Stimulated activated CD4-positive, alpha-beta T cell treated with anti-CD3 and anti-CD28 coated beads, Interleukin-1b, Interleukin-23, amount 100 ng/mL, for 4 hours (primary cell): Measurements from ENCODE around the gene CYYR1.
"Not testable (repeated sequence)": the region's sequence is repeated elsewhere in the genome, so short reads cannot be mapped to it uniquely, and the experiment has no call there.

Experiments
- DNase-seq, 2 donors: peaks; one replicate each; pipeline ENCODE4 v3.0.0-alpha.2; 2020; ENCODE audit warnings: low read depth in 2 of 2

Gene CYYR1

GRCh38 chr21:26489781-26490180 is 83.3 kb downstream of the CYYR1 start:
- DNase-seq: no peak

DNA sequence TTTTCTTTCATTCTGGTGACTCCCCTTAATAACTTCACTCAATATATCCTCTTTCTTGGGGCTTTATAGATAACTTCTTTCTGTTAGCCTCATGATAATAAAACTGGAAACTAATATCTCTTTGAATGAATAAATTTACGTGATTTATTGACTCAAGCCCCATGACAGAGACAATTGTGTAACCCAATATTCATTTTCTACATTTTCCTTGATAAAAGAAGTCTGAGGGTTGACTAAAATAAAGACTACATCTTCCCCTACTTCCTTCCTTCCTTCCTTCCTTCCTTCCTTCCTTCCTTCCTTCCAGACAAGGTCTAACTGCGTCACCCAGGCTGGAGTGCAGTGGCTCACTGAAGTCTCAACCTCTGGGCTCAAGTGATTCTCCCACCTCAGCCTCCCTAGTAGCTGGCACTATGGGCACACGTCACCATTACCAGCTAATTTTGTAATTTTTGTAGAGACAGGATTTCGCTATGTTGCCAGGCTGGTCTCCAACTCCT is 85.1 kb downstream of the CYYR1 start:
- DNase-seq: no peak

DNA sequence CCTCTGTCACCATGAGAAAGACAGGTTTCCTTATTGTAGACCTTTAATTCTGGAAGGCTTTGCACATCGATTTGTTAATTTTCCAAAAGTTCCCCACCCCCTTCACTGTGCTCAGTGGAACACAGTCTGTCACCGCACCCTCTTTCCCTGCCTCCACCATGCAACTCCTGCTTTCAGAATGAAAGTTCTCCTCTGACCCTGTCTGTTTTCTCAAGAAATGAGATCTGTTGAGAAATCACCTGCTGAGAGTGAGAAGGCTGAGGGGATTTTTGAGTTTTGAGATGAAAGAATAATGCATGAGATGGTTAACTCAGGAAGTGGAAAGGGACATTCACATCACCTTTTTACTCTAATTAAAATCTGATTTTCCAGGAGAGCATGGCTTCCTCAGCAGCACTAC is 99.6 kb downstream of the CYYR1 start:
- DNase-seq: no peak

DNA sequence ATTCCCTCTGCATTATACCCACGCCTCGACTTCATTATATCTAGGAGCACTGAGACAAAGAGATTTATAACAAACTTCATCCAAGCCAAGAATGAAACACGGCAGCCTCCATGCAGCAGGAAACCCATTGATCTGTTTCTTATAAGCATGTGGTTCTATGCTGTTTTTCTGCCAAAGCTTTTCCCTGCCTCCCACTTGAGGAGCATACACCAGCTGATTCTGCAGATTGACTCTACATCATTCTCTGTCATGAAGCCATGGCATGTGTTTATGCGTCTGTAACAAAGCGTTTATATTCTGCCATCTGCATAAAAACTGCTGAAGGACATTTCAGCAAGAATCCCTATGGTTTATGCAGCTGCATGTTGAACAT is 102.0 kb downstream of the CYYR1 start:
- DNase-seq: no peak

DNA sequence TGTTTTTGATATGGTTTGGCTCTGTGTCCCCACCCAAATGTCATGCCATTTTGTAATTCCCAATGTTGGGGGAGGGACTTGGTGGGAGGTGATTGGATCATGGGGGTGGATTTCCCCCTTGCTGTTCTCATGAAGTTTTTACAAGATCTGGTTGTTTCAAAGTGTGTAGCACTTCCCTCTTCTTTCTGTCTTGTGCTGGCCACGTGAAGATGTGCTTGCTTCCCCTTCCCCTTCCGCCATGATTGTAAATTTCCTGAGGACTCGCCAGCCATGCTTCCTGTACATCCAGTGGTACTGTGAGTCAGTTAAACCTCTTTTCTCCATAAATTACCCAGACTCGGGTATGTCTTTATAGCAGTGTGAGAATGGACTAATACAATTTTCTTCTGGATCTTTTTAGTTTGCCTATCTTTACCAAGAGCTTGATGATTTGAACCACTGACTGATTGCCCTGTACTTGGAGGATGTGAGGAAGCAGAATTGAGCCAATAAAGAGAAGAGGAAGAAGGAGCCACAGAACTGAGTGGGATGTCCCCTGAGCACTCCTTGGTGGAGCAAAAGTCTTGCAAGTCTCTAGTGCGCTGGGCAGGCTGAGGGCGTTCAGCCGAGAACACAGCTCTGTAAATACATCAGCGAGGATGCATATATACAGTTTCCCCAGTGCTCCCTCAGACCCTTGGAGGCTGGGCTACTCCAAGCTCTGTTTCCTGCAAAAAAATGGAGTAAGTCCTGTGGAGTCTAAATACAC is 102.6 kb downstream of the CYYR1 start:
- no peak for DNase-seq

DNA sequence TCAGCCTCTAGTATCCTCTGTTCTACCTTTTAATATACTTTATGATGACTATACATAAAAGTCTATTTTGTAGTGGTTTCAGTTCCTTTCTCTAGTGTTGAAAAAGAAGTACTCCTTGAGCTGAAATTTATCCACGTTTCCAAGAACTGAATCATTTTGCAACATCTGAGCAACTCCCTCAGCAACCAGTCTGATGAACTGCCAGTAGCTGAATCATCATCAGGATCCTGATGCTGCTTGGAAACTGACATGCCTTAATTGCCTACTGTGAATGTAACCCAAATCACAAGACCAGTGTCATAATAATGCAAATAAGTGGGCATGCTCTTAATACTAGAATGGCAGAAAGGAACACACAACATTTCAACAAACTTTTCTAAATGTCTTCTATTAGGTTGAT is 103.3 kb downstream of the CYYR1 start:
- no peak for DNase-seq

GRCh38 chr21:26465916-26466315 is 107.2 kb downstream of the CYYR1 start:
- no peak for DNase-seq

GRCh38 chr21:26461500-26461899 is 111.6 kb downstream of the CYYR1 start:
- no peak for DNase-seq

DNA sequence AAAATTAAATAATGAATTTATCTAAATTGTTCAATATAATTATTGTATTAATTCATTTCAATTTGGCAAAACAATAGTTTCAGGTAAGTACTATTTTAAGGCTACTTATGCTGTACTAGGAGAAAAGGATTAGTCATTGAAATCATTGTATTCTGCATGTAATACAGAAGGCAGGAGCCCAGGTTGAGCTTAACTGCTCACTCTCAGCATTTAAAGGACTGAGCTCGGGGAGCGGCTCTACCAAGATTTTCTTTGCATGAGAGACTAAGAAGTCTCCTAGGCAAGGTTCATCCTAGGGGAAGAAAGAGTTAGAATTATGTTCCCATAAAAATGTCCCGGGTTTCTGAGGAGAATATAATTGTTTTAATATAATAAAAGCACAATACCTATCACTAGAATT is 112.5 kb downstream of the CYYR1 start:
- DNase-seq: no peak

- DNase-seq: not testable (repeated sequence)
These were observed 114.2 kb downstream of the CYYR1 start for GRCh38 chr21:26458854-26459253.

- DNase-seq: no peak
These were observed 115.3 kb downstream of the CYYR1 start for GRCh38 chr21:26457817-26458216.

- DNase-seq: no peak
These were observed 119.8 kb downstream of the CYYR1 start for GRCh38 chr21:26453267-26453666.

GRCh38 chr21:26451081-26451740 is 121.9 kb downstream of the CYYR1 start:
- no peak for DNase-seq

DNA sequence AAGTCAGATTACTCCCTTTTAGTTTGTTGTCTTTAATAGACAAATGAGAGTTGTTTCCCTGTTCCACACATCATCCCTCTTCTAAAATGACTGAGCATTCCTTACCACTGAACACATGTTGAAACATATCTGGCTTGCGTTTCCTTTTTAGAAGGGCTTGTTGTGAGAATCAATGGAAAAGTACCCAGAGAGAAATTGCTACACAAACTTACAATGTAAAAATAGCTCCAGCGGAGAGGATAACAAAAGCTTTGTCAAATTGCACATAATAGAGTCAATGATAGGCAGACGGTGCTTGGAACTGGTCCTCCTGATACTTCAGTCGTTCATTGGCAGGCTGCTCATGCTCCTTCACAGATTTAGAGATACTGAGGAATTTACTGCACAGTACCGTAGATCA is 123.9 kb downstream of the CYYR1 start:
- DNase-seq: no peak

GRCh38 chr21:26448751-26449150 is 124.3 kb downstream of the CYYR1 start:
- DNase-seq: no peak

DNA sequence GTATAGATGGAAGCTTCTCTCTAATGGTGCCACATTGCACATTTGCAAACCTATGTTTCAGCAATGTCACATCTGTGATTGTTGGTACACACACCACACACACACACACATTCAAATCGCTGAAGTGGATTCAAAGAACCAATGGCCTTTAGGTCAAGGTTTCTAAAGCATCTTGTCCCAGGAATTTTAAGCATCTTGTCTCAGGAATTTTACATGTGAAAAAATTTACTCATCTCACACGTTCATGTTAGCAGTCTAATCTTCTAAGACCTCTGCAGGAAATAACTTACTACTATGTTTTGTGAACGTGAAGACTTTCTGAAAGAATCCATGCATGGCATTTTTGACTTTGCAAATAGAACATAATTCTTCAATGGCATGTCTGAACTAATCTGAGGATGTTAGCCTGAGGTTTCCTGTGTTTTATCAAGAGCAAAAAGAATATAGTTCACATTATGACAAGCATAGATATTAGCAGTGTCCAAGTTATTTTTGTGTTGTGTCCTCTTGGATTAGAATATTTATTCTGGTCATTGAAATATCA is 125.1 kb downstream of the CYYR1 start:
- no peak for DNase-seq

GRCh38 chr21:26445440-26445839 is 127.6 kb downstream of the CYYR1 start:
- DNase-seq: no peak

- no peak for DNase-seq
These were observed 128.4 kb downstream of the CYYR1 start for GRCh38 chr21:26444646-26445045.

- DNase-seq: no peak
These were observed 129.2 kb downstream of the CYYR1 start for GRCh38 chr21:26443867-26444266.

DNA sequence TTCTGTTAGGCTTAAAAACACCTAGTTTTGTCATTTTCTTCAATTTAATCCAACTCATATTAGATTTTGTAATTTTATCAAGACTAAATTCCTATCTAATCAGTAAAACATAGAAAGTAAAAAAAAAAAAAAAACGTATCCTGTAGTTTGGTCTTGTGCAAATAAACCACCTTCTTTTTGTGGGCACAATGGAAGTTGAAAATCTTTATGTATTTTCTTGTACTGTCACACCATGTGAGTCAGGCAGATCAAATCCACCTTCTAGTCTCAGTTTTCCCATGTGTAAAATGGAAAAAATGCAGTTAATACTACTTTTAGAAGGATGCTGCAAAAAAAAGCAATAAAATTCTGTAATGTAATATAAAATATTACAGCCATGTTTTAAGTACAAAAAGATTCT is 129.8 kb downstream of the CYYR1 start:
- no peak for DNase-seq

DNA sequence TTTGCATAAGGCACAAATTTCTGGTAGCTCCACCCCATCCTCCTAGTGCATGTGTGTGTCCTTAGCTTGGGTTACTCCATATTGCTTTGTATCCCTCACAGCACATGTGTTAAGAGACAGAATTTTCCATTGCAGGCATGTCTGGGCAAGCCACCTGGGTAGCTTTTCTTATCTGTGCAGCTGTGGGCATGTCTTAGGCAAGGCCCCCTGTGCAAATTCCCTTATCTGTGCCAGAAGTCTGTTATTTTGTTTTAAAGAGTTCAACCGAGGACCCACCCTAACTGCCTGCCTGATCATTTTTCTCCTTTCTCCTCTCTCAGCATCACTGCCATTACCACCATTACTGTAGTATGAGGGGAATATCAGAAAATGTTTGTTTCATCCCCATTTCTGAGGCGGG is 131.9 kb downstream of the CYYR1 start:
- DNase-seq: no peak

- DNase-seq: no peak
These were observed 134.1 kb downstream of the CYYR1 start for GRCh38 chr21:26438976-26439375.

DNA sequence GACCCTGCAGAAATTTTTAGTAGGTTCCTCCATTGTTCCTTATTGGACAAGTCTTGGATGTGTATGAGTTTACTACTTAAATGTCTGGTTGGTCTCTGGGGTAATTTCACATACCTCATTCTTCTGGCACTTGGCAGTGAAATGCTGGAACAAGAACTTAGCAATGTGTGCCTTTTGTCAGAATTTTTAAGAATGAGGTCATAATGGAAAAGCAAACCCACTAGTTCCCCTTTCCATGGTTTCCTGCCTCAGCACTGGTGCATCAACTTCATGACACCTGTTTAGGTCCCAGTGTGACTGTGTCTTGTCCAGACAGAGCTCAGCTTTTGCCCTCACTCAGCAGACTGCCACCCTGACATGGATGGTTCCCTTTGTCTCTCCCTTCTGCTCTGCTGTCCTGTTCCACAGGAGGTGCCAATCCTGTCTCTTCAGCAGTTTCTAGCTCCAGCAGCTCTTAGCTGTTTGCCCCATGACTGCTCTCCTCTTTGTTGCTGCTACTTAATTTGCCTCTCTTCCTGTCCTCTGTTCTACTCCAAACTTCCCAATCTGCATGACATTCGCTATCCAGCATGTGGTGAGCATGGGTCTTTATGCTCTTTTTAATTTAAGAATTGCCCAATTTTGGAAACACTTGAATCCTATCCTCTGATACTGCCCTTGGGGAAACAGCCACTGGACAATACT is 135.6 kb downstream of the CYYR1 start:
- DNase-seq: no peak
